ENCODE results near the gene RLN3. TPM values are rescaled to one million over a fixed set of nuclear protein-coding genes. Genes with fewer than 3 reads are reported as not detected.

Gene RLN3
- total RNA-seq, 3 donors from 2014 or later, result not detected

DNA sequence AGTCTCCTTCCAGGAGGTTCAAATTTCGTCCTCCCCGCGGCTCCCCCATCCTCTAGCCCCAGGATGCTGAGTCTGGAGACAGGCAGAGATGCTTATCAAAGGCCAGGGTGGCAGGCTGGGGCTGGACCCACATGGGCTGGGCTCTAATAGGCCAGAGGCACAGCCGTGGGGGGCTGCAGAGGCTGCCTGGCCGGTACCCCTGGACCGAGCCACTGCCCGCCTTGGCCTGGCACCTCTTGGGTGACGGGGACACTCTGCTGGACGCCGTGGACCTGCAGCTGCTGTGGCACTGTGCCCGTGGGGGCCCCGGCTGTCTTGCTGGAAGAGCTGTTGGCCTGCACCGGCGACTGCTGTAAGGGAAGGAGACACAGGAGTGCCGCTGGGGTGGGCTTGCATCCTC is 47.6 kb upstream of the RLN3 start:
- TF ChIP-seq POLR2A (IDR thresholded peaks at IDR 0.05) (no peak), POLR2AphosphoS5 (IDR thresholded peaks at IDR 0.05) (no peak)
- TF ChIP-seq, protein P1, sequence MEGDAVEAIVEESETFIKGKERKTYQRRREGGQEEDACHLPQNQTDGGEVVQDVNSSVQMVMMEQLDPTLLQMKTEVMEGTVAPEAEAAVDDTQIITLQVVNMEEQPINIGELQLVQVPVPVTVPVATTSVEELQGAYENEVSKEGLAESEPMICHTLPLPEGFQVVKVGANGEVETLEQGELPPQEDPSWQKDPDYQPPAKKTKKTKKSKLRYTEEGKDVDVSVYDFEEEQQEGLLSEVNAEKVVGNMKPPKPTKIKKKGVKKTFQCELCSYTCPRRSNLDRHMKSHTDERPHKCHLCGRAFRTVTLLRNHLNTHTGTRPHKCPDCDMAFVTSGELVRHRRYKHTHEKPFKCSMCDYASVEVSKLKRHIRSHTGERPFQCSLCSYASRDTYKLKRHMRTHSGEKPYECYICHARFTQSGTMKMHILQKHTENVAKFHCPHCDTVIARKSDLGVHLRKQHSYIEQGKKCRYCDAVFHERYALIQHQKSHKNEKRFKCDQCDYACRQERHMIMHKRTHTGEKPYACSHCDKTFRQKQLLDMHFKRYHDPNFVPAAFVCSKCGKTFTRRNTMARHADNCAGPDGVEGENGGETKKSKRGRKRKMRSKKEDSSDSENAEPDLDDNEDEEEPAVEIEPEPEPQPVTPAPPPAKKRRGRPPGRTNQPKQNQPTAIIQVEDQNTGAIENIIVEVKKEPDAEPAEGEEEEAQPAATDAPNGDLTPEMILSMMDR (IDR thresholded peaks at IDR 0.05), result no peak
- no peak overlapping the region for H3K27ac ChIP-seq
- H3K4me3 ChIP-seq, result no peak overlapping the region
- H3K36me3 ChIP-seq, result no peaks in the 10 kb centered on the region
- no peaks in the 10 kb centered on the region for H3K27me3 ChIP-seq
- peaks cover 0 to 10% of the 10 kb centered on the region in 2 donors for H3K4me1 ChIP-seq
- no peaks in the 10 kb centered on the region for H3K9me3 ChIP-seq
- no peak for DNase-seq (ENCODE audit: low spot score in 2 of 2)
- intact Hi-C loops (cut with DNase I; ENCODE audit: low total_unique reads), result no loop called here

DNA sequence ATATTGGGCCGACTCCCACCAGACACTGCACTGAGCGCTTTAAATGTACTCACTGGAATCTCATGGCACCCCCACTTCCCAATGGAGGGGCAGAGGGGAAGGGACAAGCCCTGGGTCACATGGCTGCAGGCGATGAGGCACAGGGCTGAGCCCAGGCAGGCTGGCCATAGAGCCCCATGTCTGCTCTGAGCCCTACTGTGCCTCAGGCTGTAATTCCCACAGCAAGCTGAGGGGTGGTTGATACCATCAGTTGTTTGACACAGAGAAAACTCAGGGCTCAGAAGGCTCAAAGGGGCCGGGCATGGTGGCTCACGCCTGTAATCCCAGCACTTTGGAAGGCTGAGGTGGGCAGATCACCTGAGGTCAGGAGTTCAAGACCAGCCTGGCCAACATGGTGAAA is 46.9 kb upstream of the RLN3 start:
- no peaks in the 10 kb centered on the region for H3K9me3 ChIP-seq

DNA sequence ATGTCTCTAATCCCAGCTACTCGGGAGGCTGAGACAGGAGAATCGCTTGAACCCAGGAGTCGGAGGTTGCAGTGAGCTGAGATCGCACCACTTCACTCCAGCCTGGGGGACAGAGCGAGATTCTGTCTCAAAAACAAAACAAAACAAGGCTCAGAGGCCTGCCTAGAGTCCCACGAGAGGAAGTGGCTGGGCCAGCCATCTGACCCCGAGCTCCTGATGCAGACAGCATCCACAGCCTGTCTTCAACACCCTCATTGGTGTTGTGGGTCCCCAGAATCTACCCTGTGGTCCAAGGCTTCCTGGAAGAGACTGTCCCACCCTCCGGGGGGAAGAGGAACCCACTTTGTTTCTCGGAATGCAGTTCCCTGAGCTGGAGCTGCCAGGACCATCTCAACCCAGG is 46.5 kb upstream of the RLN3 start:
- H3K27ac ChIP-seq, result no peak overlapping the region
- TF ChIP-seq, protein P1 (IDR thresholded peaks at IDR 0.05), result no peak
- TF ChIP-seq POLR2AphosphoS5 (IDR thresholded peaks at IDR 0.05), result no peak
- no peak for TF ChIP-seq POLR2A (IDR thresholded peaks at IDR 0.05)

More for the DNA sequence above, 46.9 kb upstream of the RLN3 start:
- intact Hi-C loops (cut with DNase I; ENCODE audit: low total_unique reads), result no loop called here
- TF ChIP-seq POLR2A (IDR thresholded peaks at IDR 0.05), result no peak
- TF ChIP-seq, protein P1 (IDR thresholded peaks at IDR 0.05), result no peak
- no peak for TF ChIP-seq POLR2AphosphoS5 (IDR thresholded peaks at IDR 0.05)
- DNase-seq (ENCODE audit: low spot score in 2 of 2), result no peak
- Histone ChIP-seq H3K27me3 (no peaks in the 10 kb centered on the region), H3K27ac (no peak overlapping the region), H3K4me1 (peaks cover 0 to 10% of the 10 kb centered on the region in 2 donors), H3K4me3 (no peak overlapping the region), H3K36me3 (no peaks in the 10 kb centered on the region)

DNA sequence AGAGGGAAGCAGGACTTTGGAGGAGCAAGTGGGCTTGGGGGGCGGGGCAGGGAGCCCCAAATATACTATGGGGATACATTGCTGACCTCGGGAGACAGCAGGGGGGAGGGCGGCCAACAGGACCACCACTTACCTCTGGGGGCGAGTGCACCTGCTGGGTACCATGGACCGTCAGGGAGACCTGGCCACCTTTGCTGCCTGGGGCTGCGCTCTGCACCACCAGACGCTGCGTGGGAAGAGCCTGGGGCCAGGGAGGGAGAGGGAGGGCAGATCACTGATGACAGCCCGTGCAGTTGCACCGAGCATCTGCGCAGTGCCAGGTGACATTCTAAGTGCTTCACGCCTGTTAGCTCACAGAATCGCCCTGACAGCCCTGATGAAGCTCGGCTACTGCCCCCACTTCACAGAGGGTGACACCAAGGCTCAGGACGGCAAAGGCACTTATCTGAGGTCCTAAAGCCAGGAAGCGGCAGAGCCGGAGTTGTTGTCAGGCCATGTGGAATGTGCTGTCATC is 45.9 kb upstream of the RLN3 start:
- no peak overlapping the region for H3K4me3 ChIP-seq
- H3K27ac ChIP-seq, result no peak overlapping the region
- no peaks in the 10 kb centered on the region for H3K36me3 ChIP-seq
- intact Hi-C loops (cut with DNase I; ENCODE audit: low total_unique reads), result no loop called here
- TF ChIP-seq POLR2A (IDR thresholded peaks at IDR 0.05), result no peak
- no peak for TF ChIP-seq POLR2AphosphoS5 (IDR thresholded peaks at IDR 0.05)
- TF ChIP-seq, protein P1 (IDR thresholded peaks at IDR 0.05), result no peak
- H3K9me3 ChIP-seq, result no peaks in the 10 kb centered on the region
- no peaks in the 10 kb centered on the region for H3K27me3 ChIP-seq
- DNase-seq (ENCODE audit: low spot score in 2 of 2), result no peak
- peaks cover 7 to 12% of the 10 kb centered on the region in 2 donors for H3K4me1 ChIP-seq

More for the DNA sequence above, 46.5 kb upstream of the RLN3 start:
- H3K27me3 ChIP-seq, result no peaks in the 10 kb centered on the region
- no peaks in the 10 kb centered on the region for H3K9me3 ChIP-seq
- no peak overlapping the region for H3K4me3 ChIP-seq
- DNase-seq (ENCODE audit: low spot score in 2 of 2), result no peak
- peaks cover 2 to 10% of the 10 kb centered on the region in 2 donors for H3K4me1 ChIP-seq
- intact Hi-C loops (cut with DNase I; ENCODE audit: low total_unique reads), result no loop called here
- no peaks in the 10 kb centered on the region for H3K36me3 ChIP-seq

DNA sequence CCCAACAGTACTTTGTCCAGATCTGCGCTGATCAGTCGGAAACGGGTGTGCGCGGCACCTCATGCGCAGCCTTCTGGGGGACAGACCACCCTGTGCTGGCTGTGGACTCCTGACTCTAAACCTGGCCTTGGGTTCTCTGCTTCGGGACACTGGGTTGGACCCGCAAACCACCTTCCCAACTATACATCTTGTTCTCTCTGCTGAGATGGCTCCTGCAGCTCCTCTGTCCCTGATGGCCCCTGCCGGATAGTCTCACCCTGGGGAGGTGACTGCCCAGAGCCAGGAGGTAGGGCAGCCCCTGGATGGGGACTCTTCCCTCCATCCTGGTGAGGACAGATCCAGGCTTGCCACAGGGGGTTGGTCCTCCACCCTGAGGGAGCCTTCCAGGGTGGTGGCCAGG is 45.2 kb upstream of the RLN3 start:
- intact Hi-C loops (cut with DNase I; ENCODE audit: low total_unique reads), result no loop called here
- no peak for DNase-seq (ENCODE audit: low spot score in 2 of 2)
- H3K27me3 ChIP-seq, result no peaks in the 10 kb centered on the region
- no peak overlapping the region for H3K27ac ChIP-seq
- H3K4me3 ChIP-seq, result no peak overlapping the region
- peaks cover 10 to 12% of the 10 kb centered on the region in 2 donors for H3K4me1 ChIP-seq
- TF ChIP-seq, protein P1 (IDR thresholded peaks at IDR 0.05), result no peak
- no peak for TF ChIP-seq POLR2AphosphoS5 (IDR thresholded peaks at IDR 0.05)
- no peak for TF ChIP-seq POLR2A (IDR thresholded peaks at IDR 0.05)
- no peaks in the 10 kb centered on the region for H3K9me3 ChIP-seq
- no peaks in the 10 kb centered on the region for H3K36me3 ChIP-seq

Data from breast epithelium (tissue), 4 donors.